Naive B cell (primary cell): ENCODE data around the gene PTPRZ1. TPM values are rescaled to one million over a fixed set of nuclear protein-coding genes. Genes with fewer than 3 reads are reported as not detected.

Source experiments
- ATAC-seq, 2 donors: fragments of 150-1000 bp; cut with Tn5 transposase; 2 replicates each; pipeline ENCODE4 v1.10.0; 2021; ENCODE audit warnings: low read depth in 2 of 2, mild to moderate bottlenecking in 2 of 2, moderate library complexity in 2 of 2
- DNase-seq: peaks from one replicate; pipeline ENCODE4 v3.0.0; 2022
- H3K27ac Mint-ChIP-seq, 6 donors: one replicate each; pipeline ENCODE4 v1.8.0; 2020 to 2022; ENCODE audit warnings: mild to moderate bottlenecking in 6 of 6, mixed read lengths in 6 of 6, moderate library complexity in 5 of 6, inconsistent platforms in 2 of 6
- H3K27me3 Mint-ChIP-seq, 3 donors: one replicate each; pipeline ENCODE4 v1.8.0; 2021 to 2022; ENCODE audit warnings: mixed read lengths in 3 of 3, mild to moderate bottlenecking in 1 of 3
- H3K36me3 Mint-ChIP-seq, 2 donors: one replicate each; pipeline ENCODE4 v1.8.0; 2020 to 2022; ENCODE audit warnings: mixed read lengths in 2 of 2, inconsistent platforms in 1 of 2, mild to moderate bottlenecking in 1 of 2
- H3K4me1 Mint-ChIP-seq, 3 donors: one replicate each; pipeline ENCODE4 v1.8.0; 2020 to 2022; ENCODE audit warnings: mixed read lengths in 3 of 3, inconsistent platforms in 1 of 3, mild to moderate bottlenecking in 1 of 3, moderate library complexity in 1 of 3
- H3K4me3 Mint-ChIP-seq, 8 donors: one replicate each; pipeline ENCODE4 v1.8.0; 2020 to 2022; ENCODE audit warnings: mild to moderate bottlenecking in 8 of 8, mixed read lengths in 8 of 8, moderate library complexity in 8 of 8, inconsistent platforms in 2 of 8
- H3K9me3 Mint-ChIP-seq, 7 donors: one replicate each; pipeline ENCODE4 v1.8.0; 2020 to 2022; ENCODE audit warnings: mixed read lengths in 7 of 7, mild to moderate bottlenecking in 5 of 7, inconsistent platforms in 2 of 7, moderate library complexity in 1 of 7
- polyA plus RNA-seq, 6 donors: library from polyadenylated mRNA; unstranded; fragments of 300-500 nt; fragmentation: Illumina TruSeq; gene quantifications; one replicate each; pipeline ENCODE4 v1.2.3, GENCODE V29; 2021; ENCODE audit warnings: low read depth in 6 of 6

Gene PTPRZ1
- polyA plus RNA-seq, 6 donors from 2014 or later: not detected

GRCh38 chr7:121994625-121995410, 121.9 kb downstream of the PTPRZ1 start:
- peak; percentile 23 for DNase-seq
- peaks cover 0 to 8% (median 0%) of the 10 kb centered on the region in 3 donors for H3K27me3 Mint-ChIP-seq

GRCh38 chr7:122006687-122007086, 133.7 kb downstream of the PTPRZ1 start:
- no peaks in the 10 kb centered on the region for H3K36me3 Mint-ChIP-seq
- peaks cover 6 to 18% (median 13%) of the 10 kb centered on the region in 3 donors for H3K27me3 Mint-ChIP-seq
- no peaks in the 10 kb centered on the region for H3K9me3 Mint-ChIP-seq
- no peak overlapping the region for H3K4me3 Mint-ChIP-seq
- DNase-seq (no peak), ATAC-seq (no peak)
- H3K27ac Mint-ChIP-seq: no peak overlapping the region
- no peaks in the 10 kb centered on the region for H3K4me1 Mint-ChIP-seq

More at GRCh38 chr7:121994625-121995410, 121.9 kb downstream of the PTPRZ1 start:
- H3K36me3 Mint-ChIP-seq: no peaks in the 10 kb centered on the region
- no peaks in the 10 kb centered on the region for H3K9me3 Mint-ChIP-seq
- no peaks in the 10 kb centered on the region for H3K4me1 Mint-ChIP-seq
- no peak overlapping the region for H3K4me3 Mint-ChIP-seq
- no peak overlapping the region for H3K27ac Mint-ChIP-seq
- ATAC-seq: peak; percentile 79

- no peak for DNase-seq
- no peaks in the 10 kb centered on the region for H3K36me3 Mint-ChIP-seq
- H3K27me3 Mint-ChIP-seq: peaks cover 6 to 18% (median 6%) of the 10 kb centered on the region in 3 donors
- H3K4me3 Mint-ChIP-seq: no peak overlapping the region
- H3K4me1 Mint-ChIP-seq: no peaks in the 10 kb centered on the region
- ATAC-seq: no peak
- H3K27ac Mint-ChIP-seq: no peak overlapping the region
- H3K9me3 Mint-ChIP-seq: no peaks in the 10 kb centered on the region
Observed at GRCh38 chr7:122010116-122010515, 137.2 kb downstream of the PTPRZ1 start.

GRCh38 chr7:122013065-122013464, 140.1 kb downstream of the PTPRZ1 start:
- H3K27me3 Mint-ChIP-seq: peaks cover 0 to 6% (median 5%) of the 10 kb centered on the region in 3 donors
- ATAC-seq (no peak), DNase-seq (no peak)
- no peak overlapping the region for H3K4me3 Mint-ChIP-seq
- no peaks in the 10 kb centered on the region for H3K36me3 Mint-ChIP-seq
- H3K9me3 Mint-ChIP-seq: no peaks in the 10 kb centered on the region
- H3K27ac Mint-ChIP-seq: no peak overlapping the region
- no peaks in the 10 kb centered on the region for H3K4me1 Mint-ChIP-seq

- H3K36me3 Mint-ChIP-seq: no peaks in the 10 kb centered on the region
- peak overlapping the region in 1 of 6 donors; percentile 17 for H3K27ac Mint-ChIP-seq
- no peaks in the 10 kb centered on the region for H3K4me1 Mint-ChIP-seq
- no peak for DNase-seq
- H3K4me3 Mint-ChIP-seq: no peak overlapping the region
- ATAC-seq: no peak
- no peaks in the 10 kb centered on the region for H3K9me3 Mint-ChIP-seq
- peaks cover 0 to 6% (median 0%) of the 10 kb centered on the region in 3 donors for H3K27me3 Mint-ChIP-seq
Observed at GRCh38 chr7:122013630-122014029, 140.7 kb downstream of the PTPRZ1 start.

GRCh38 chr7:122014697-122015096, 141.7 kb downstream of the PTPRZ1 start:
- no peaks in the 10 kb centered on the region for H3K9me3 Mint-ChIP-seq
- no peak for ATAC-seq

GRCh38 chr7:122018032-122018431, 145.1 kb downstream of the PTPRZ1 start:
- no peak overlapping the region for H3K27ac Mint-ChIP-seq
- no peak overlapping the region for H3K4me3 Mint-ChIP-seq
- H3K27me3 Mint-ChIP-seq: peaks cover 0 to 4% (median 0%) of the 10 kb centered on the region in 3 donors
- H3K4me1 Mint-ChIP-seq: no peaks in the 10 kb centered on the region
- no peaks in the 10 kb centered on the region for H3K36me3 Mint-ChIP-seq
- no peaks in the 10 kb centered on the region for H3K9me3 Mint-ChIP-seq
- DNase-seq (no peak), ATAC-seq (no peak)

More at GRCh38 chr7:122014697-122015096, 141.7 kb downstream of the PTPRZ1 start:
- Mint-ChIP-seq H3K27ac (no peak overlapping the region), H3K36me3 (no peaks in the 10 kb centered on the region), H3K27me3 (peaks cover 0 to 6% (median 0%) of the 10 kb centered on the region in 3 donors), H3K4me1 (no peaks in the 10 kb centered on the region), H3K4me3 (no peak overlapping the region)
- DNase-seq: no peak

GRCh38 chr7:122027058-122027457, 154.1 kb downstream of the PTPRZ1 start:
- H3K4me3 Mint-ChIP-seq: no peak overlapping the region
- DNase-seq (no peak), ATAC-seq (no peak)
- H3K27me3 Mint-ChIP-seq: peaks cover 0 to 8% (median 0%) of the 10 kb centered on the region in 3 donors
- H3K4me1 Mint-ChIP-seq: no peaks in the 10 kb centered on the region
- no peaks in the 10 kb centered on the region for H3K36me3 Mint-ChIP-seq
- H3K27ac Mint-ChIP-seq: no peak overlapping the region
- peaks cover 0 to 2% (median 0%) of the 10 kb centered on the region in 7 donors for H3K9me3 Mint-ChIP-seq

GRCh38 chr7:122033641-122034040, 160.7 kb downstream of the PTPRZ1 start:
- no peaks in the 10 kb centered on the region for H3K9me3 Mint-ChIP-seq
- H3K4me3 Mint-ChIP-seq: no peak overlapping the region
- no peak overlapping the region for H3K27ac Mint-ChIP-seq
- H3K36me3 Mint-ChIP-seq: no peaks in the 10 kb centered on the region
- DNase-seq: no peak
- ATAC-seq: no peak
- peaks cover 0 to 8% (median 5%) of the 10 kb centered on the region in 3 donors for H3K27me3 Mint-ChIP-seq
- no peaks in the 10 kb centered on the region for H3K4me1 Mint-ChIP-seq

GRCh38 chr7:122035876-122036275, 162.9 kb downstream of the PTPRZ1 start:
- Mint-ChIP-seq H3K4me3 (no peak overlapping the region), H3K4me1 (no peaks in the 10 kb centered on the region), H3K27me3 (peaks cover 5 to 8% (median 5%) of the 10 kb centered on the region in 3 donors), H3K36me3 (no peaks in the 10 kb centered on the region), H3K9me3 (no peaks in the 10 kb centered on the region), H3K27ac (peak overlapping the region in 1 of 6 donors; percentile 27)
- ATAC-seq: no peak
- no peak for DNase-seq

GRCh38 chr7:122038134-122038533, 165.2 kb downstream of the PTPRZ1 start:
- H3K27ac Mint-ChIP-seq: no peak overlapping the region
- no peaks in the 10 kb centered on the region for H3K9me3 Mint-ChIP-seq
- no peak overlapping the region for H3K4me3 Mint-ChIP-seq
- no peaks in the 10 kb centered on the region for H3K36me3 Mint-ChIP-seq
- no peaks in the 10 kb centered on the region for H3K4me1 Mint-ChIP-seq
- no peak for ATAC-seq
- DNase-seq: no peak
- H3K27me3 Mint-ChIP-seq: peaks cover 5 to 8% (median 5%) of the 10 kb centered on the region in 3 donors

- Mint-ChIP-seq H3K36me3 (no peaks in the 10 kb centered on the region), H3K9me3 (no peaks in the 10 kb centered on the region), H3K4me1 (no peaks in the 10 kb centered on the region), H3K27me3 (peaks cover 5 to 8% (median 5%) of the 10 kb centered on the region in 3 donors), H3K27ac (no peak overlapping the region), H3K4me3 (no peak overlapping the region)
- DNase-seq: no peak
- ATAC-seq: no peak
Observed at GRCh38 chr7:122038904-122039303, 165.9 kb downstream of the PTPRZ1 start.

- Mint-ChIP-seq H3K4me3 (no peak overlapping the region), H3K36me3 (no peaks in the 10 kb centered on the region), H3K27me3 (peaks cover 5 to 8% (median 5%) of the 10 kb centered on the region in 3 donors), H3K9me3 (no peaks in the 10 kb centered on the region), H3K4me1 (no peaks in the 10 kb centered on the region), H3K27ac (no peak overlapping the region)
- no peak for DNase-seq
- no peak for ATAC-seq
Observed at GRCh38 chr7:122040147-122040546, 167.2 kb downstream of the PTPRZ1 start.

GRCh38 chr7:122046402-122046801, 173.4 kb downstream of the PTPRZ1 start:
- DNase-seq: no peak
- H3K4me1 Mint-ChIP-seq: no peaks in the 10 kb centered on the region
- H3K9me3 Mint-ChIP-seq: peaks cover 0 to 3% (median 0%) of the 10 kb centered on the region in 7 donors

More at GRCh38 chr7:122046402-122046801, 173.4 kb downstream of the PTPRZ1 start:
- H3K4me3 Mint-ChIP-seq: no peak overlapping the region
- no peaks in the 10 kb centered on the region for H3K36me3 Mint-ChIP-seq
- peak overlapping the region in 1 of 6 donors; percentile 7 for H3K27ac Mint-ChIP-seq
- ATAC-seq: no peak
- H3K27me3 Mint-ChIP-seq: peaks cover 0 to 18% (median 9%) of the 10 kb centered on the region in 3 donors
